GM23338 (cell line): ENCODE data around the gene AFM. TPM values are rescaled to one million over a fixed set of nuclear protein-coding genes. Genes with fewer than 3 reads are reported as not detected.

Experiments
- ATAC-seq: fragments of 200-7000 bp; cut with Tn5 transposase; 3 replicates; pipeline ENCODE4 v1.9.1; 2020
- DNase-seq: peaks from one replicate; pipeline ENCODE4 v3.0.0-alpha.2; 2015; ENCODE audit warnings: low spot score
- H2AFZ ChIP-seq: fragments of 200-600 bp; sonication (generic); 2 replicates; pipeline ENCODE4 v1.8.0; 2016; ENCODE audit warnings: antibody characterized with exemption, mild to moderate bottlenecking, moderate library complexity
- H3F3A ChIP-seq: fragments of 200-600 bp; sonication (generic); replicated peaks from 2 replicates; pipeline ENCODE4 v1.8.0; 2017; ENCODE audit warnings: antibody characterized with exemption, mixed run types, low read depth
- H3K27ac ChIP-seq: fragments of 200-600 bp; sonication (generic); 2 replicates; pipeline ENCODE4 v1.6.1; 2016; ENCODE audit warnings: low read depth
- H3K27me3 ChIP-seq: fragments of 200-600 bp; sonication (generic); 2 replicates; pipeline ENCODE4 v1.8.0; 2016; ENCODE audit warnings: mild to moderate bottlenecking, mixed run types, moderate library complexity; ENCODE audit not compliant: insufficient read depth
- H3K36me3 ChIP-seq: fragments of 200-600 bp; sonication (generic); 2 replicates; pipeline ENCODE4 v1.8.0; 2016; ENCODE audit warnings: mild to moderate bottlenecking; ENCODE audit not compliant: insufficient read depth
- H3K4me1 ChIP-seq: fragments of 200-600 bp; sonication (generic); 2 replicates; pipeline ENCODE4 v1.8.0; 2016; ENCODE audit warnings: mild to moderate bottlenecking, moderate library complexity; ENCODE audit not compliant: insufficient read depth
- H3K4me2 ChIP-seq: fragments of 200-600 bp; sonication (generic); 2 replicates; pipeline ENCODE4 v1.7.1; 2017; ENCODE audit warnings: mixed run types
- H3K4me3 ChIP-seq: fragments of 200-600 bp; sonication (generic); 2 replicates; pipeline ENCODE4 v1.6.1; 2016; ENCODE audit warnings: mixed run types
- H3K79me2 ChIP-seq: fragments of 200-600 bp; sonication (generic); replicated peaks from 2 replicates; pipeline ENCODE4 v1.8.0; 2017; ENCODE audit warnings: mild to moderate bottlenecking; ENCODE audit not compliant: insufficient read depth
- H3K9me2 ChIP-seq: fragments of 200-600 bp; sonication (generic); 2 replicates; pipeline ENCODE4 v1.8.0; 2017; ENCODE audit not compliant: insufficient read depth
- H4K20me1 ChIP-seq: fragments of 200-600 bp; sonication (generic); replicated peaks from 2 replicates; pipeline ENCODE4 v1.8.0; 2017; ENCODE audit warnings: mild to moderate bottlenecking; ENCODE audit not compliant: insufficient read depth
- H3K27ac Mint-ChIP-seq: 2 replicates; pipeline ENCODE4 v1.8.0; 2020; ENCODE audit warnings: inconsistent platforms, mild to moderate bottlenecking, moderate library complexity, mixed read lengths
- H3K27me3 Mint-ChIP-seq: 3 replicates; pipeline ENCODE4 v1.8.0; 2022; ENCODE audit warnings: low read depth, mild to moderate bottlenecking, moderate library complexity, mixed read lengths, inconsistent platforms; ENCODE audit not compliant: insufficient read depth, poor library complexity
- H3K36me3 Mint-ChIP-seq: 3 replicates; pipeline ENCODE4 v1.8.0; 2021; ENCODE audit warnings: low read depth, mild to moderate bottlenecking, inconsistent platforms, moderate library complexity, mixed read lengths
- H3K4me1 Mint-ChIP-seq: 3 replicates; pipeline ENCODE4 v1.8.0; 2020; ENCODE audit warnings: mild to moderate bottlenecking, inconsistent platforms, mixed read lengths
- H3K4me3 Mint-ChIP-seq: 3 replicates; pipeline ENCODE4 v1.8.0; 2021; ENCODE audit warnings: moderate library complexity, mild to moderate bottlenecking, inconsistent platforms, mixed read lengths
- H3K9me3 Mint-ChIP-seq: 3 replicates; pipeline ENCODE4 v1.8.0; 2020; ENCODE audit warnings: moderate library complexity, mild to moderate bottlenecking, inconsistent platforms, mixed read lengths
- CREB1 ChIP-seq: fragments of 250-450 bp; sonication (Bioruptor Pico); IDR thresholded peaks from 2 replicates; pipeline ENCODE4 v1.5.0; 2020; ENCODE audit warnings: low read depth, mild to moderate bottlenecking, moderate library complexity
- CTCF ChIP-seq, 2 experiments: fragments of 200-600 bp in 1 of 2; sonication (generic) in 1 of 2; conservative IDR thresholded peaks; 2 replicates each; pipeline versions ENCODE4 v1.5.1 to v1.6.1; 2016 to 2017; ENCODE audit warnings: antibody characterized with exemption in 2 of 2, low read depth in 2 of 2, mild to moderate bottlenecking in 2 of 2, moderate library complexity in 1 of 2
- EZH2 ChIP-seq: fragments of 200-600 bp; sonication (generic); IDR thresholded peaks from one replicate; pipeline ENCODE4 v1.8.0; 2017; ENCODE audit warnings: antibody characterized with exemption, mild to moderate bottlenecking, low read depth; ENCODE audit not compliant: unreplicated experiment
- NANOG ChIP-seq: IDR thresholded peaks from 2 replicates; pipeline ENCODE4 v1.6.1; 2016; ENCODE audit warnings: antibody characterized with exemption, borderline replicate concordance
- POLR2AphosphoS5 ChIP-seq: IDR thresholded peaks from 2 replicates; pipeline ENCODE4 v1.6.1; 2016; ENCODE audit warnings: antibody characterized with exemption, low read depth
- REST ChIP-seq: IDR thresholded peaks from one replicate; pipeline ENCODE4 v1.6.1; 2018; ENCODE audit warnings: antibody characterized with exemption; ENCODE audit not compliant: unreplicated experiment
- STAT1 ChIP-seq: IDR thresholded peaks from one replicate; pipeline ENCODE4 v1.6.1; 2016; ENCODE audit warnings: antibody characterized with exemption; ENCODE audit not compliant: unreplicated experiment
- ZNF331 ChIP-seq: fragments of 250-450 bp; sonication (Bioruptor Pico); IDR thresholded peaks from 2 replicates; pipeline ENCODE4 v1.5.0; 2020; ENCODE audit warnings: low read depth, mild to moderate bottlenecking, moderate library complexity
- ZNF462 ChIP-seq: fragments of 250-450 bp; sonication (Bioruptor Pico); IDR thresholded peaks from 2 replicates; pipeline ENCODE4 v1.5.0; 2020; ENCODE audit warnings: mild to moderate bottlenecking, moderate library complexity
- polyA plus RNA-seq: library from polyadenylated mRNA; unstranded; fragments of >200 nt; fragmentation: Nextera tagmentation; extraction: Ambion mirVana; gene quantifications from 2 replicates; pipeline ENCODE4 v1.2.1, GENCODE V29; 2016
- total RNA-seq: library from RNA; depleted of rRNA; stranded (reverse); fragments of >200 nt; shearing (Covaris generic); gene quantifications from 2 replicates; pipeline ENCODE4 v1.2.3, GENCODE V29; 2014
- TF ChIP-seq, protein P1 (sequence below): IDR thresholded peaks from 2 replicates; pipeline ENCODE4 v1.6.1; 2016; ENCODE audit warnings: antibody characterized with exemption

Gene AFM
- total and polyA plus RNA-seq, 2 experiments from 2014 or later = not detected

DNA sequence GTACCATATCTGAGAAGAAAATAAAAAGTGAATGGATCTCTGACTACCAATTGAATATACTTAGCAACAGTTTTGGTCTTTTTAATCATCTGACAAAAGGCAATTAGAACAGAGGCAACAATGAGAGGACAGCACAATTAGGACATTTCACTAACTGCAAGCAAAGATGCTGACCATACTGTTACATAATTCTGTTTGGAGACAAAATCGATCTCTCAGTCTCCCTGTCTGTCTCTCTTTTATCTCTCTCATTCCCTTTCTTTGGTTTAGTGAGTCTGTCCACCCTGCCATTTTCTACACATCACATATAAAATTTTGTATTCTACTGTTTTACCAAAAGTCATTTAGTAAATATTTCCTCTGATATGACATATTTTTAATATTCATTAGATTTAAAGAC lies 2.2 kb upstream of the AFM start:
- Histone ChIP-seq H3K27ac (no peak overlapping the region), H3K4me1 (no peaks in the 10 kb centered on the region), H3K36me3 (peaks cover 11% of the 10 kb centered on the region), H3F3A (no peaks in the 10 kb centered on the region), H3K4me2 (no peak overlapping the region), H2AFZ (no peak overlapping the region), H4K20me1 (no peaks in the 10 kb centered on the region), H3K79me2 (no peaks in the 10 kb centered on the region), H3K27me3 (no peaks in the 10 kb centered on the region), H3K4me3 (no peak overlapping the region), H3K9me2 (no peaks in the 10 kb centered on the region; the same call in none of the 2 replicates)
- TF ChIP-seq POLR2AphosphoS5 (no peak), ZNF331 (CRISPR knock-in tag) (no peak), CTCF (conservative IDR thresholded peaks at IDR 0.05; ENCODE audit: low read depth in 2 of 2) (no peak), STAT1 (no peak), REST (no peak), ZNF462 (CRISPR knock-in tag) (no peak), CREB1 (CRISPR knock-in tag) (no peak), NANOG (no peak), EZH2 (no peak)
- TF ChIP-seq, protein P1, sequence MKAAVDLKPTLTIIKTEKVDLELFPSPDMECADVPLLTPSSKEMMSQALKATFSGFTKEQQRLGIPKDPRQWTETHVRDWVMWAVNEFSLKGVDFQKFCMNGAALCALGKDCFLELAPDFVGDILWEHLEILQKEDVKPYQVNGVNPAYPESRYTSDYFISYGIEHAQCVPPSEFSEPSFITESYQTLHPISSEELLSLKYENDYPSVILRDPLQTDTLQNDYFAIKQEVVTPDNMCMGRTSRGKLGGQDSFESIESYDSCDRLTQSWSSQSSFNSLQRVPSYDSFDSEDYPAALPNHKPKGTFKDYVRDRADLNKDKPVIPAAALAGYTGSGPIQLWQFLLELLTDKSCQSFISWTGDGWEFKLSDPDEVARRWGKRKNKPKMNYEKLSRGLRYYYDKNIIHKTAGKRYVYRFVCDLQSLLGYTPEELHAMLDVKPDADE = no peak
- ATAC-seq (no peak), DNase-seq (no peak)
- peaks cover 22% of the 10 kb centered on the region for H3K36me3 Mint-ChIP-seq
- H3K9me3 Mint-ChIP-seq = peaks cover 25% of the 10 kb centered on the region
- H3K4me1 Mint-ChIP-seq = no peaks in the 10 kb centered on the region
- no peak overlapping the region for H3K4me3 Mint-ChIP-seq
- no peak overlapping the region for H3K27ac Mint-ChIP-seq
- peaks cover 2% of the 10 kb centered on the region for H3K27me3 Mint-ChIP-seq
